Dendritic cell treated with granulocyte-macrophage colony-stimulating factor and Interleukin-4, amounts not matched to agents 40 ng/mL and 50 ng/mL, for 4 days (primary cell): ENCODE results near the gene HELB.

ENCODE experiments used
- H3K27ac Mint-ChIP-seq: one replicate; pipeline ENCODE4 v1.8.0; 2022; ENCODE audit warnings: mild to moderate bottlenecking, mixed read lengths
- H3K27me3 Mint-ChIP-seq: one replicate; pipeline ENCODE4 v1.8.0; 2022; ENCODE audit warnings: mild to moderate bottlenecking, mixed read lengths
- H3K36me3 Mint-ChIP-seq: one replicate; pipeline ENCODE4 v1.8.0; 2022; ENCODE audit warnings: low read depth, mixed read lengths
- H3K4me1 Mint-ChIP-seq: one replicate; pipeline ENCODE4 v1.8.0; 2022; ENCODE audit warnings: low read depth, mixed read lengths
- H3K4me3 Mint-ChIP-seq: one replicate; pipeline ENCODE4 v1.8.0; 2022; ENCODE audit warnings: mild to moderate bottlenecking, moderate library complexity, mixed read lengths
- H3K9me3 Mint-ChIP-seq: one replicate; pipeline ENCODE4 v1.8.0; 2022; ENCODE audit warnings: mixed read lengths
- intact Hi-C: fragments of 100-400 bp; cut with micrococcal nuclease; formaldehyde crosslinking; loops from one replicate; pipeline ENCODE4 v1.15.0; 2022

Gene HELB

GRCh38 chr12:66301944-66302826, at the start of gene HELB:
Gene HELB (plus strand): TSS chr12:66302493. CDS start chr12:66302604, 111 bp downstream.
- Mint-ChIP-seq H3K27ac (peak within 1 kb of the TSS; percentile 93), H3K4me1 (peaks cover 29% of the 10 kb centered on the region), H3K27me3 (no peaks in the 10 kb centered on the region), H3K4me3 (peak within 1 kb of the TSS; percentile 97), H3K9me3 (no peaks in the 10 kb centered on the region), H3K36me3 (peaks cover 36% of the 10 kb centered on the region)
- intact Hi-C loops = loop anchor here (1.0 to 10.0 kb wide), 4 partner anchors 35 to 963 kb away; partner anchors contain the start of genes CAND1 and TMBIM4

- no peaks in the 10 kb centered on the region for H3K27me3 Mint-ChIP-seq
- no peak overlapping the region for H3K4me3 Mint-ChIP-seq
- no peaks in the 10 kb centered on the region for H3K9me3 Mint-ChIP-seq
- peaks cover 9% of the 10 kb centered on the region for H3K4me1 Mint-ChIP-seq
- no peak overlapping the region for H3K27ac Mint-ChIP-seq
- peaks cover 51% of the 10 kb centered on the region for H3K36me3 Mint-ChIP-seq
- intact Hi-C loops = no loop called here
Measured at GRCh38 chr12:66252771-66253170, 49.5 kb upstream of the HELB start.

GRCh38 chr12:66255737-66256136, 46.6 kb upstream of the HELB start:
- H3K9me3 Mint-ChIP-seq = no peaks in the 10 kb centered on the region
- intact Hi-C loops = no loop called here
- H3K36me3 Mint-ChIP-seq = peaks cover 21% of the 10 kb centered on the region
- H3K27ac Mint-ChIP-seq = no peak overlapping the region
- H3K4me1 Mint-ChIP-seq = peaks cover 13% of the 10 kb centered on the region
- H3K27me3 Mint-ChIP-seq = no peaks in the 10 kb centered on the region
- no peak overlapping the region for H3K4me3 Mint-ChIP-seq

- no peaks in the 10 kb centered on the region for H3K27me3 Mint-ChIP-seq
- H3K4me1 Mint-ChIP-seq = peaks cover 13% of the 10 kb centered on the region
- H3K27ac Mint-ChIP-seq = no peak overlapping the region
- H3K4me3 Mint-ChIP-seq = no peak overlapping the region
- intact Hi-C loops = no loop called here
- no peaks in the 10 kb centered on the region for H3K36me3 Mint-ChIP-seq
- H3K9me3 Mint-ChIP-seq = no peaks in the 10 kb centered on the region
Measured at GRCh38 chr12:66258011-66258410, 44.3 kb upstream of the HELB start.

GRCh38 chr12:66262737-66263136, 39.6 kb upstream of the HELB start:
- H3K27ac Mint-ChIP-seq = no peak overlapping the region
- H3K4me3 Mint-ChIP-seq = no peak overlapping the region
- peaks cover 7% of the 10 kb centered on the region for H3K4me1 Mint-ChIP-seq
- H3K36me3 Mint-ChIP-seq = no peaks in the 10 kb centered on the region
- no peaks in the 10 kb centered on the region for H3K27me3 Mint-ChIP-seq
- no peaks in the 10 kb centered on the region for H3K9me3 Mint-ChIP-seq
- intact Hi-C loops = no loop called here

- Mint-ChIP-seq H3K4me1 (no peaks in the 10 kb centered on the region), H3K36me3 (no peaks in the 10 kb centered on the region), H3K27ac (no peak overlapping the region), H3K27me3 (no peaks in the 10 kb centered on the region), H3K9me3 (no peaks in the 10 kb centered on the region), H3K4me3 (no peak overlapping the region)
- intact Hi-C loops = loop anchor here (2.0 to 5.0 kb wide), 2 partner anchors 32 to 34 kb away; partner anchors contain the start of gene HELB
Measured at GRCh38 chr12:66268562-66268961, 33.7 kb upstream of the HELB start.

- Mint-ChIP-seq H3K36me3 (no peaks in the 10 kb centered on the region), H3K27me3 (no peaks in the 10 kb centered on the region), H3K4me1 (no peaks in the 10 kb centered on the region), H3K27ac (no peak overlapping the region), H3K4me3 (no peak overlapping the region), H3K9me3 (no peaks in the 10 kb centered on the region)
- intact Hi-C loops = loop anchor here (2.0 to 5.0 kb wide), 2 partner anchors 32 to 33 kb away; partner anchors contain the start of gene HELB
Measured at GRCh38 chr12:66269142-66269541, 33.2 kb upstream of the HELB start.

GRCh38 chr12:66269757-66270383, 32.4 kb upstream of the HELB start:
- no peak overlapping the region for H3K27ac Mint-ChIP-seq
- intact Hi-C loops = loop anchor here (2.0 to 10.0 kb wide), 4 partner anchors 32 to 425 kb away; partner anchors contain the start of gene HELB
- H3K9me3 Mint-ChIP-seq = no peaks in the 10 kb centered on the region
- no peaks in the 10 kb centered on the region for H3K4me1 Mint-ChIP-seq
- no peaks in the 10 kb centered on the region for H3K36me3 Mint-ChIP-seq
- no peak overlapping the region for H3K4me3 Mint-ChIP-seq
- H3K27me3 Mint-ChIP-seq = no peaks in the 10 kb centered on the region

- H3K4me1 Mint-ChIP-seq = no peaks in the 10 kb centered on the region
- H3K9me3 Mint-ChIP-seq = no peaks in the 10 kb centered on the region
Measured at GRCh38 chr12:66270613-66271012, 31.7 kb upstream of the HELB start.

GRCh38 chr12:66272650-66273049, 29.6 kb upstream of the HELB start:
- H3K9me3 Mint-ChIP-seq = no peaks in the 10 kb centered on the region
- no peaks in the 10 kb centered on the region for H3K4me1 Mint-ChIP-seq
- no peak overlapping the region for H3K4me3 Mint-ChIP-seq
- H3K36me3 Mint-ChIP-seq = no peaks in the 10 kb centered on the region
- no peak overlapping the region for H3K27ac Mint-ChIP-seq
- intact Hi-C loops = loop anchor here (10.0 kb wide), 1 partner anchor 422 kb away; no protein-coding TSS in a partner anchor
- no peaks in the 10 kb centered on the region for H3K27me3 Mint-ChIP-seq

More at GRCh38 chr12:66270613-66271012, 31.7 kb upstream of the HELB start:
- intact Hi-C loops = loop anchor here (2.0 to 10.0 kb wide), 2 partner anchors 136 to 424 kb away; no protein-coding TSS in a partner anchor
- H3K27ac Mint-ChIP-seq = no peak overlapping the region
- no peak overlapping the region for H3K4me3 Mint-ChIP-seq
- no peaks in the 10 kb centered on the region for H3K27me3 Mint-ChIP-seq
- no peaks in the 10 kb centered on the region for H3K36me3 Mint-ChIP-seq

- Mint-ChIP-seq H3K4me3 (no peak overlapping the region), H3K4me1 (no peaks in the 10 kb centered on the region), H3K27me3 (no peaks in the 10 kb centered on the region), H3K36me3 (no peaks in the 10 kb centered on the region), H3K9me3 (no peaks in the 10 kb centered on the region), H3K27ac (no peak overlapping the region)
- intact Hi-C loops = loop anchor here (10.0 kb wide), 1 partner anchor 422 kb away; no protein-coding TSS in a partner anchor
Measured at GRCh38 chr12:66273147-66273546, 29.1 kb upstream of the HELB start.

GRCh38 chr12:66275040-66275439, 27.3 kb upstream of the HELB start:
- Mint-ChIP-seq H3K27me3 (no peaks in the 10 kb centered on the region), H3K9me3 (no peaks in the 10 kb centered on the region), H3K4me3 (no peak overlapping the region), H3K36me3 (no peaks in the 10 kb centered on the region), H3K27ac (no peak overlapping the region), H3K4me1 (peaks cover 15% of the 10 kb centered on the region)
- intact Hi-C loops = loop anchor here (10.0 kb wide), 1 partner anchor 420 kb away; no protein-coding TSS in a partner anchor

GRCh38 chr12:66279123-66279712, 23.1 kb upstream of the HELB start:
- Mint-ChIP-seq H3K4me3 (no peak overlapping the region), H3K27me3 (no peaks in the 10 kb centered on the region), H3K4me1 (peaks cover 32% of the 10 kb centered on the region), H3K9me3 (peaks cover 11% of the 10 kb centered on the region), H3K36me3 (no peaks in the 10 kb centered on the region), H3K27ac (peak overlapping the region; percentile 58)
- intact Hi-C loops = loop anchor here (2.0 to 10.0 kb wide), 2 partner anchors 130 to 416 kb away; no protein-coding TSS in a partner anchor
